Myocyte (in vitro differentiated cells): ENCODE results near the gene TTC7B. TPM values are rescaled to one million over a fixed set of nuclear protein-coding genes. Genes with fewer than 3 reads are reported as not detected.
A peak's percentile ranks its signal among the peaks of the same experiment; 100 is the strongest.

ENCODE experiments used
- DNase-seq: peaks from one replicate; pipeline ENCODE4 v3.0.0-alpha.2; 2012; ENCODE audit warnings: low read depth
- total RNA-seq: library from RNA; depleted of rRNA; stranded (reverse); fragments of >200 nt; gene quantifications from 2 replicates; pipeline ENCODE4 v1.2.3, GENCODE V29; 2014

The TTC7B gene
- total RNA-seq, 1 donor from 2014 or later = 40.6 TPM

- DNase-seq = no peak
Measured at GRCh38 chr14:90777830-90778485, 38.3 kb downstream of the TTC7B start.

DNA sequence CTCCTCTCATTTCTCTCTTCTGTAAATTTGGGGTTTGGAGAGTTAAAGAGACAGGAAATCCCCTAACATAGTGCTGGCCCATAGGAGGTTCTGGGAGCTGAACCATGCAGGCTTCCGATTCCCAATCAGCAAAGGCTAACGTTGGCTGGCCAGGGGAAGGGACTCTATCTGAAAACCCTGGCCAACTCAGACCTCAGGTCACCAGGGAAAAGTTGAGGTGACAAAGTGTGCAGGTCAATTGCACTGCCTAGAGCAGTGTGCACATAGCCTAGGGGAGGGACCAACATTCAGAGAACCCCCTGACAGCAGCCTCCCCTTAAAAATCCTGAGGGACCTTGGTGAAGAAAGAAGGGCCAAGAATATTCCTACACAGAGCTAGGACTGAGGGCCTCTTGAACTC lies 38.9 kb downstream of the TTC7B start:
- DNase-seq = no peak

DNA sequence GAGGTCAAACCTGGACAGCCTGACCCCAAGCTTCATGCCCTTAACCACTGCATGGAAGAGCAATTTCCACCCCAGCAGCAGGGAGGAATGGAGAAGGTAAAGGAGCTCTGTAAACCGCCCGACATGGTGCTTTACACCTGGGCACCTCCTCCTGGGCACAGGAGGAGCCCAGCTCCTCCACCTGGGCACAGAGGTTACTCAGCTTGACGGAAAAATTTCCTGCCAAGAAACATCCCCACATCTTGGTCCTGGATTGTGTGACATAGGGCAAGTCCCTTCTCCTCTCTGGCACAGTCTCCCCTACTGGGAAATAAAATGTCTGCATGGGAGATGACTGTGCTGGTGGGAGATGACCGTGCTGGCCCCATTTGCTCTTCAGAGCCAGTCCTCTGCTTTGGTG lies 40.8 kb downstream of the TTC7B start:
- DNase-seq = no peak

DNA sequence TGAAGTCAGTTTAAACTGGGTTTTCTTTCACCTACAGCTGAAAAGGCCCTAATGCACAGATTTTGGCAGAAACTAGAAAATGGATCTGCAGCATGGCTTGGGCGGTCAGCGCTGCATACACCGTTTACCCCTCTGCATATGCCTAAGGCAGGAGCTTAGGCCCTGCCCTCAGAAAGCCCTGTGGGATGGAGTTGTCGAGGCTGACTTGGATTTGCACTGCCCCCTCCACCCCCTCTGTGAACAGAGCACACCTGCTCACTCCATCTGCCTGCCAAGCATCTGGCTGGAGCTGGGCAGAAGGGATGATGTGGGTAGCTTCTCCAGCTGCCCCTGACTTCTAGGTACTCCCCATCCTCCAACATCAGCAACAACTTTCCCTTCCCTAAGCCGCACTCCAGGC lies 41.9 kb downstream of the TTC7B start:
- no peak for DNase-seq

DNA sequence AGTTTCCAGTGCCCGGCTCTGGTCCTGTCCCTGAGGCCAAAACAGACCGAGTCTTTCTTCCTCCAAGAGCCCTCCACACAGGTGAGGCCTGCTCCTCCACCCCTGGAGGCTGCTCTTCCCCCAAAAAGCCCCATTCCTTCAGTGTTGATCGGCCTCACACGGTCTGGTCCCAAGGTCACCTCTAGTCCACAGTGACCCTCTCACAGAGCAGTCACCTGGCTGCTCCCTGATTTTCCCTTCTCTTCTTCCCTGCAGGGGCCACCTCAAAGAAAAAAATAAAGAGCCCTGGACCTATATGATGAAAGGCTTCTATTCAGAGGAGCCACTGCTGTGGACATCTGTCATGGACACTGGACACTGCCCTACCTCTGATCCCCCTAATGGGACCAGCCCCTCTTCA lies 42.5 kb downstream of the TTC7B start:
- no peak for DNase-seq

DNA sequence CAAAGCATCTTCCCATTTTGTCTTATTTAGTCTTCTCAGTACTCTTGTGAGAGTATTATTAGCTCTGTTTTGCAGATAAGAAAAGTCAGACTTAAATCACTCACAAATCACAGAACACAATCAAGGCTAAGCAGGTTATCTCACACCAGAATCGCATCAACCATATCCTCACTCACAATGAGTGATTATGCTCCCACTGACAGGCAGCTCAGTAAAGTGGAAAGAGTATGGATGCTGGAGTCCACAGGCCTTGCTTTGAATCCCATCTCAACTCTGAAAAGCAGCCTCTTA lies 43.1 kb downstream of the TTC7B start:
- no peak for DNase-seq

- no peak for DNase-seq
Measured at GRCh38 chr14:90767899-90768298, 48.3 kb downstream of the TTC7B start.

DNA sequence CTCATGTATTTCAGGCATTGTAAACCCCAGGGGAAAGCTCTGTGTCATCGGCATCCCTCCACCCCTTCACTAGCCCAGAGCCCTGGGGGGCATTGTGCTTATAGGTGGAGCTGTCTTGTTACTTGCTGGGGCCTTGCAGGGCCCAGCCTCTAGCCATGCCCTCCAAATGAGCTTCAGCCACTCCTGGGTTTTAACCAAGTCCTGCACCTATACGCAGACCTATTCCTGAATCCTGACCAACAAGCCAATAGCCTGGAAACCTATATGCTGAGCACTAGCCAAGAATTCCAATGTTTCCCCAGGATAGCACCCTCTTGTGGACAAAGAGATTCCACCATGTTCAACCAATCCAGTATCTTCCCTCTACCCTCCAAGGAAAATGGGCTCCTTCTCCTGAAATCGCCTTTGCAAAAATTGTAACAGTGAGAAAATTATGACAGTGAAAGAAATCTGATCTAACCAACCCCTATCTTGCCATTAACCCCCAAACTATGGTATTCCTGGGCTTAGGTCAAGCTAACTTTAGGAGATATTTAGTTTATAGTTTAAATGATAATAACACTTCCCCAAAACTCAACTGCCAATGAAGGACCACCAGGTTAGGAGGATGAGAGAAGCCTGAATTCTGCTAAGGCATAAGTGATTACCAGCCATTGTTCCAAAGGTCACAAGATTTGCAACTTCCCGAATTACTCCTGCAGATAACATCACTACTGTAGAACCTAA lies 55.5 kb downstream of the TTC7B start:
- DNase-seq = peak; percentile 25

GRCh38 chr14:90760078-90760444 lies 56.2 kb downstream of the TTC7B start:
- DNase-seq = no peak

DNA sequence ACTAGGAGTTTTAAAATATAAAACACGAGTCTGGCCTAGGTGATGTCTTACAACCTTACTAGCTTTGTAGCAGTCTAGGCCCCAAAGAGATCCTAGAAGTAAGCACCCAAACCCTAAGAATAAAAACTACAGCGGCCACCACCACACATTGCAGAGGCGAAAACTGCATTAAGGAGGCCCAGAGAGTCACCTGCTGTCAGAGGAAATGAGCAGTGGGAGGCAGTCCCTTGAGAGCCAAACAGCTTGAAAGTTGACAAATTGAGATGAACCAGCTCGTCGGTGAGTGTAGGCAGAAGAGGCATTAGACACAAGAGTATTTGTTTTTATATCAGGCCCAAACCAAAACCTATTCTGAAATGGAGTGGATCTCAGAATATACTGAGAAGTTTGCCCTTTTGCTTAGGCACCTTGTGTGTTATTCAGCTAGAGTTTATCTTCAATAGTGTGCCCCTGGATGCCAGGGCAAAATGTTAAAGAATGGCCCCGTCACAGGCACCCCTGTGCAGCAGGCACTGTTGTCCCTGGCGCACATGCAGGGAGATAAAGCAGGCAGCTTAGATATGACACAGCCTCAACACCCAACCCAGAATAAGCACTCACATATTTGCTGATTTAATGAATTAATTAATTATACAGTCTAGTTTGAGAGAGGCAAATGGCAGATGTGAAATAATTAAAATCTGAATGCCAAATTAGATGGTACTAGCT lies 56.7 kb downstream of the TTC7B start:
- no peak for DNase-seq

DNA sequence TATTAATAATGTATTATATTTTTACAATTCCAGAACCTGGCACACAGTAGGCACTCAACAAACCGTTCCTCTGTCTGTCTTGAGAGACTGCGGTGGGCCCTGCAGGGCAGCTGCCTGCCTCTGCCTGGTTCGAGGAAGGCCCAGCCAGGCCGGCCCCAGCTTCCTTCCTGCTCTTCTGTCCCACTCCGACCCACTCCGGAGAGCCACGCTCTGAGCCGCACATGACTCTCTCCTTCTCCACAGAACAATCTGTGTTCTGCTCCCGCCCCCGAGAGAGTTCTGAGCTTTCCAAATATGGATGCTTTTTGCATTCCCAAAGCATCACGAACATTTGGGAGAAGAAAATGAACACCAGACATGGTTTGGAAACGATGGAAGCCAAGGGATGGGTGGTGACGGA lies 57.3 kb downstream of the TTC7B start:
- DNase-seq = no peak

GRCh38 chr14:90758028-90758889 lies 58.0 kb downstream of the TTC7B start:
- peak; percentile 90 for DNase-seq

DNA sequence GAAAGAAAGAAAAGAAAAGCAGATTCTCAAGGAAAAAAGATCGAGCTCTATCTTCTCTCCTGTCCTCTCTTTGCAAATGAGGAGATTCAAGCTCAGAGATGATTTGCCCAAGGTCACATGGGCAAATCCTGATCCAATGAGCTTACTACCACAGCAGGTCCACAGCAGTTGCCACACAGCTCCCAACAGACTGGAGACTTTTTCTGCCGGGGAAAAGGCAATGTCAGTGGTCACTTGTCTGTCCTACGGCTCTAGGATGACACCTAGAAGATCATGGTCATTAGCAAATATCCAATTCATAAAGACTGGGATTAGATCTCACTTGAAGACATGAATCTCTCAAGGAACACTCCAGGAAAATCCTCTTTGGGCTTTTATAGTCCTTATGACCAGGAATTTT lies 58.8 kb downstream of the TTC7B start:
- DNase-seq = no peak

DNA sequence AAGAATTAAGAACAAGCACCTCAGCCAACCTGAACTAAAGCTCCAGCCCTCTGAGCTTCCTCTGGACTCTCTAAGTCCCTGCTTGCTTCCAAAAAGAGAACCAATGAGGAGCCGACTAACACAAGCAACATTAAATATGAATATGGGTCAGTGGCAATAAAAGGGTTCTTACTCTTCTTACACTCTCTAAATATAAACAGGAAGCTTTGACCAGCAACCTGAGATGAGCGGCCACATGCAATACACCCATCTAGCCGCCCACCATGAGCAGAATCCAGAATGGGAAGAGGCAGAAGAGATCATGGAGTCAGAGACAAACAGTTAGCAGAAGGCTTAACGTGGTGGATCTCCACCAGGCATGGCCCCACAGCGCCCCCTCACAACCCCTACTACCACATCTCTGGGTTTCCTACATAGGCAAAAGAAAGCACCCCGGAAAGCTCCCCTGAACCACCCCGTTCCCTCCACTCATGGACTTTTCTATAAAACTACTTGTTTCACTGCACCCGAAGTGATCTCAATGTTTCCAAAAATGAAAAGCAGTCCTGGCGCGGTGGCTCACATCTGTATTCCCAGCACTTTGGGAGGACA lies 59.4 kb downstream of the TTC7B start:
- peak; percentile 14 for DNase-seq

GRCh38 chr14:90755661-90756304 lies 60.4 kb downstream of the TTC7B start:
- no peak for DNase-seq

DNA sequence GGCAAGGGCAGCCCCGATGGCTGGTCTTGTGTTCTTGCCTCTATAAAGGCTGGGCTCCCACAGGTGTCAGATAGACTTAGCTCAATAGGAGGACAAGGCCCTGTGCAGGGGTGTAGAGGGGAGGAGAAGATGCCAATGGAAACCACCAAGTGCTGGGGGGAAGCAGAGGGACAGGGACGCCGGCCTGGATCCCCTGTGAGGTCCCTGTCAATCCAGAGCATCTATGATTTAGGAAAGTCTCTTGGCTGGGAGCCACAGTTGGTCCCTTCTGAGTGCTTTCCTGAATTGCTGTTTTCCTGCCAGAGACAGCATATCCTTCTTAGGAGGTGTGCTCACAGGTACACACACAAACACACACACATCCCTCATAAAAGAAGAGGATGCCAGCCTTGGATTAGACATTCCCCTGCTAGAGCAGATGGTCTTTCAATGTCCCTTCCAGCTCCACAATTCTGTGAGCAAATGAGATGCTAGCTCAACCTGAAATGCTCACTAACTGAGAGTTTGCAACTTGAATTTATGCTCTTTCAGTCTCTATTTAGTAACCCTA lies 62.7 kb downstream of the TTC7B start:
- no peak for DNase-seq

GRCh38 chr14:90750701-90751100 lies 65.5 kb downstream of the TTC7B start:
- DNase-seq = no peak

DNA sequence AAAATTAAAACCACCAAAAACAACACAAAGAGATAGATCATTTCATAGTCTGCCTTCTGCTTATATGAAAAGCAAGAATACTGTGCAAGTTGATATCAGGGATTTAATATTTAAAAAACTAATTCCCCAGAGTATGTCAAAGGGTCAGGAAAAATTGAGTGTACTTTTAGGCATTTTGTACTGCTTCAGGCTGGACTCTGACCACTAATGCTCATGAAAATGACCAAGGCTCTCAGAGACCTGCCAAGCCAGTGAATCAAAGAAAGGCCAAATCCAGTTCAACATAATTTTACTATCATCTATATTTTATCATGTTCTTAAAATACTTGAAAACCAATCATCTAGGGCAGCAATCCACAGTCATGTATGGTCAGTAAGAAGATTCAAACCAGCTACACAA lies 66.0 kb downstream of the TTC7B start:
- DNase-seq = no peak

GRCh38 chr14:90747909-90748308 lies 68.3 kb downstream of the TTC7B start:
- DNase-seq = no peak

DNA sequence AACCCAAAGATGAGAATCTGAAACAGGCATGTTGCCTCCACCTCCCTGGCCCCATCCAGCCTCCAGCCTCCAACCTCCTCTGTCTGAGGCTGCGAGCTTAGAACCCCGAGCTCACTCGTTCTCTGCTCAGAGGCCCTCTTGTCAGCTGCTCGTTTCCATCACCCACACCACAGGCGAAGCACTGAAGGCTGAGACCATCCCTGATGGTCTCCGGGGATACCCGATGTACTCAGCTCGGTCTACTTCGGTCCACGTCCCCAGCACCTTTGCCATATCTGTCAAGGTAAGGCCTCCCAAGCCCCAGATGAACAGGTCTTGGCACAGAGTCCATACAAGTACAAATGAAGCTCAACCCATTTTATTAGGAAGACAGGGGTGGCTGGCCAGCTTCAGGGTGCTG lies 72.4 kb downstream of the TTC7B start:
- no peak for DNase-seq

- no peak for DNase-seq
Measured at GRCh38 chr14:90743425-90743824, 72.8 kb downstream of the TTC7B start.
